Natural killer cell (primary cell): ENCODE data around the gene GARNL3. TPM values are rescaled to one million over a fixed set of nuclear protein-coding genes. Genes with fewer than 3 reads are reported as not detected.

ENCODE experiments used
- ATAC-seq, 3 donors: fragments of 150-1000 bp in 2 of 3; fragments of 200-7000 bp in 1 of 3; cut with Tn5 transposase; 1 replicate in 1 of 3; 2 replicates in 2 of 3; pipeline ENCODE4 v1.10.0; 2021; ENCODE audit warnings: mild to moderate bottlenecking in 2 of 3, moderate library complexity in 2 of 3
- DNase-seq, 2 donors: peaks; one replicate each; pipeline versions ENCODE4 v3.0.0 to v3.0.0-alpha.2; 2013 to 2021; ENCODE audit warnings: mixed read lengths in 1 of 2
- H3K27ac ChIP-seq: one replicate; pipeline ENCODE4 v1.5.1; 2013; ENCODE audit warnings: mild to moderate bottlenecking, low read length
- H3K27me3 ChIP-seq: one replicate; pipeline ENCODE4 v1.6.1; 2013; ENCODE audit warnings: low read length; ENCODE audit not compliant: control insufficient read depth, insufficient read depth
- H3K36me3 ChIP-seq: one replicate; pipeline ENCODE4 v1.6.1; 2013; ENCODE audit warnings: low read length; ENCODE audit not compliant: control insufficient read depth, insufficient read depth
- H3K4me1 ChIP-seq: one replicate; pipeline ENCODE4 v1.6.1; 2013; ENCODE audit warnings: low read length; ENCODE audit not compliant: control insufficient read depth, insufficient read depth
- H3K4me3 ChIP-seq: one replicate; pipeline ENCODE4 v1.5.1; 2013; ENCODE audit warnings: low read length
- H3K9me3 ChIP-seq: one replicate; pipeline ENCODE4 v1.6.1; 2013; ENCODE audit warnings: low read length; ENCODE audit not compliant: control insufficient read depth, insufficient read depth
- H3K27ac Mint-ChIP-seq, 2 donors: one replicate each; pipeline ENCODE4 v1.8.0; 2022; ENCODE audit warnings: mild to moderate bottlenecking in 2 of 2, mixed read lengths in 2 of 2, moderate library complexity in 1 of 2
- H3K27me3 Mint-ChIP-seq, 2 donors: one replicate each; pipeline ENCODE4 v1.8.0; 2022; ENCODE audit warnings: low read depth in 2 of 2, mixed read lengths in 2 of 2
- H3K36me3 Mint-ChIP-seq: one replicate; pipeline ENCODE4 v1.8.0; 2022; ENCODE audit warnings: mixed read lengths
- H3K4me1 Mint-ChIP-seq, 2 donors: one replicate each; pipeline ENCODE4 v1.8.0; 2022; ENCODE audit warnings: mixed read lengths in 2 of 2
- H3K4me3 Mint-ChIP-seq: one replicate; pipeline ENCODE4 v1.8.0; 2022; ENCODE audit warnings: mild to moderate bottlenecking, moderate library complexity, mixed read lengths
- H3K9me3 Mint-ChIP-seq, 2 donors: one replicate each; pipeline ENCODE4 v1.8.0; 2022; ENCODE audit warnings: mixed read lengths in 2 of 2
- WGBS: methylation state at CpG from one replicate; pipeline ENCODE4 v1.1.7; 2013; ENCODE audit warnings: missing lambda C conversion rate; ENCODE audit not compliant: insufficient coverage; 5-methylcytosine and 5-hydroxymethylcytosine counted together
- intact Hi-C: fragments of 100-400 bp; cut with micrococcal nuclease; formaldehyde crosslinking; loops from one replicate; pipeline ENCODE4 v1.14.2; 2022
- total RNA-seq, 4 donors: library from RNA; stranded (reverse); fragments of 120-200 nt in 1 of 4; gene quantifications; one replicate each; pipeline versions ENCODE4 v1.2.3 to v1.2.4, GENCODE V29; 2013 to 2022
- TF ChIP-seq, protein P1 (sequence below): fragments of 200-600 bp; IDR thresholded peaks from one replicate; pipeline ENCODE4 v1.8.0; 2022; ENCODE audit warnings: antibody characterized with exemption

The GARNL3 gene
- total RNA-seq, 3 donors from 2014 or later (not counting 1 experiment from before 2014, with no cell fraction given): 3.8 to 6.0 (median 6.0) TPM

DNA sequence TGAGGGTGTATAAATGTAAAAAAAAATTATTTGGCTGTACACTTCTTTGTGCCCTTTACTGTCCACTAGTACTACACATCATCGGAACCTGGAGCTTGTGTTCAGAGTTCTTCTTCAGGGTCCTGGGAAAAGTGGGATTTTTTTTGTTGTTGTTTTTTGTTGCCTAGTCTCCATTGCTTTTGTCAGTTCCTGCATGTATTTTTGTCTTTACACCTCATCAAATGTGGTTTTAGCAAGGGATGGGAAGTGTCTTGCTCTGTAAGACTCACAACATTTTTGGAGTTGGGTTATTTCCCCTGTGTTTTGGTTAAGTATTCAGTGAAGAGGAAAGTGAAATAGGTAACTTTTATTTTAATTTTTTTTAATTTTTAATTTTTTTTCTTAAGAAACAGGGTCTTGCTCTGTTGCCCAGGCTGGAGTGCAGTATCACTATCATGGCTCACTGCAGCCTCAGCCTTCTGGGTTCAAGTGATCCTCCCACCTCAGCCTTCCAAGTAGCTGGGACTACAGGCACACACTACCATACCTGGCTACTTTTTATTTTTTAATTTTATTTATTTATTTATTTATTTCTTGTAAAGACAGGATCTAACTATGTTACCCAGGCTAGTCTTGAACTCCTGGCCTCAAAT is 40.7 kb downstream of the GARNL3 start:
- Histone ChIP-seq H3K4me3 (no peak overlapping the region), H3K4me1 (no peaks in the 10 kb centered on the region), H3K9me3 (no peaks in the 10 kb centered on the region), H3K27ac (no peak overlapping the region), H3K36me3 (no peaks in the 10 kb centered on the region), H3K27me3 (no peaks in the 10 kb centered on the region)
- H3K9me3 Mint-ChIP-seq: no peaks in the 10 kb centered on the region
- no CpG with 5 or more reads among the region's 1 CpG for WGBS
- peaks cover 0 to 5% of the 10 kb centered on the region in 2 donors for H3K4me1 Mint-ChIP-seq
- H3K27me3 Mint-ChIP-seq: peaks cover 6 to 11% of the 10 kb centered on the region in 2 donors
- ATAC-seq (no peak), DNase-seq (no peak)
- no peak overlapping the region for H3K4me3 Mint-ChIP-seq
- H3K36me3 Mint-ChIP-seq: no peaks in the 10 kb centered on the region
- TF ChIP-seq, protein P1, sequence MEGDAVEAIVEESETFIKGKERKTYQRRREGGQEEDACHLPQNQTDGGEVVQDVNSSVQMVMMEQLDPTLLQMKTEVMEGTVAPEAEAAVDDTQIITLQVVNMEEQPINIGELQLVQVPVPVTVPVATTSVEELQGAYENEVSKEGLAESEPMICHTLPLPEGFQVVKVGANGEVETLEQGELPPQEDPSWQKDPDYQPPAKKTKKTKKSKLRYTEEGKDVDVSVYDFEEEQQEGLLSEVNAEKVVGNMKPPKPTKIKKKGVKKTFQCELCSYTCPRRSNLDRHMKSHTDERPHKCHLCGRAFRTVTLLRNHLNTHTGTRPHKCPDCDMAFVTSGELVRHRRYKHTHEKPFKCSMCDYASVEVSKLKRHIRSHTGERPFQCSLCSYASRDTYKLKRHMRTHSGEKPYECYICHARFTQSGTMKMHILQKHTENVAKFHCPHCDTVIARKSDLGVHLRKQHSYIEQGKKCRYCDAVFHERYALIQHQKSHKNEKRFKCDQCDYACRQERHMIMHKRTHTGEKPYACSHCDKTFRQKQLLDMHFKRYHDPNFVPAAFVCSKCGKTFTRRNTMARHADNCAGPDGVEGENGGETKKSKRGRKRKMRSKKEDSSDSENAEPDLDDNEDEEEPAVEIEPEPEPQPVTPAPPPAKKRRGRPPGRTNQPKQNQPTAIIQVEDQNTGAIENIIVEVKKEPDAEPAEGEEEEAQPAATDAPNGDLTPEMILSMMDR: no peak
- intact Hi-C loops: no loop called here
- no peak overlapping the region for H3K27ac Mint-ChIP-seq

DNA sequence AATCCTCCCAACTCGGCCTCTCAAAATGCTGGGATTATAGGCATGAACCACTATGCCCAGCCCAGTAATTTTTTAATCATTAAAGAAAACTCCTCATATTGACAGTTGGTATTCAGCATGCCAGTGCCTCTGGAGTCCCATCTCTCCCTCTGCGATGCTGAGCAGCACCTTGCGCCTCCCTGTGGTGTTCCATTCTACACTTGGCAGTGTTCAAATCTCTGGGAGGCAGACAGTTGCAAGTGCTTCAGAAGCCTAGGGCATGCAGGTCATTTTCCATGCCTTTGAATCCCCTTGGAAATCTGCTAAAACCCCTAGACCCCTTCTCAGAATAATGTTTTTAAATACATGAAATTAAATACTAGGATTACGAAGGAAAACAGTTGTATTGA is 41.3 kb downstream of the GARNL3 start:
- TF ChIP-seq, protein P1: no peak
- WGBS: 93% methylated on average over 3 of the region's 4 CpGs
- Mint-ChIP-seq H3K27me3 (peaks cover 6 to 11% of the 10 kb centered on the region in 2 donors), H3K36me3 (no peaks in the 10 kb centered on the region), H3K27ac (no peak overlapping the region), H3K4me1 (peaks cover 0 to 5% of the 10 kb centered on the region in 2 donors), H3K9me3 (no peaks in the 10 kb centered on the region), H3K4me3 (no peak overlapping the region)
- Histone ChIP-seq H3K4me1 (no peaks in the 10 kb centered on the region), H3K9me3 (no peaks in the 10 kb centered on the region), H3K36me3 (no peaks in the 10 kb centered on the region), H3K4me3 (no peak overlapping the region), H3K27me3 (no peaks in the 10 kb centered on the region), H3K27ac (no peak overlapping the region)
- ATAC-seq (no peak), DNase-seq (no peak)
- intact Hi-C loops: no loop called here

GRCh38 chr9:127307802-127308201 is 43.2 kb downstream of the GARNL3 start:
- H3K27me3 Mint-ChIP-seq: peaks cover 6 to 11% of the 10 kb centered on the region in 2 donors
- Histone ChIP-seq H3K4me1 (no peaks in the 10 kb centered on the region), H3K36me3 (no peaks in the 10 kb centered on the region), H3K27me3 (no peaks in the 10 kb centered on the region), H3K27ac (no peak overlapping the region), H3K4me3 (no peak overlapping the region), H3K9me3 (no peaks in the 10 kb centered on the region)
- intact Hi-C loops: no loop called here
- DNase-seq (no peak), ATAC-seq (no peak)
- TF ChIP-seq, protein P1: no peak
- peaks cover 0 to 5% of the 10 kb centered on the region in 2 donors for H3K4me1 Mint-ChIP-seq
- no peak overlapping the region for H3K27ac Mint-ChIP-seq
- WGBS: 94% methylated on average over 2 of the region's 2 CpGs
- H3K4me3 Mint-ChIP-seq: no peak overlapping the region
- H3K9me3 Mint-ChIP-seq: no peaks in the 10 kb centered on the region
- no peaks in the 10 kb centered on the region for H3K36me3 Mint-ChIP-seq
